Stimulated activated CD8-positive, alpha-beta memory T cell treated with anti-CD3 and anti-CD28 coated beads, Interleukin-15, amount 100 ng/mL, for 4 hours (primary cell): ENCODE measurements around the gene GARS1.
"Not testable (repeated sequence)": the region's sequence is repeated elsewhere in the genome, so short reads cannot be mapped to it uniquely, and the experiment has no call there.

ENCODE experiments used
- DNase-seq, 2 donors: peaks; one replicate each; pipeline ENCODE4 v3.0.0-alpha.2; 2020; ENCODE audit warnings: low read depth in 2 of 2

The GARS1 gene

GRCh38 chr7:30627026-30627425 lies 32.3 kb downstream of the GARS1 start:
- DNase-seq = no peak

GRCh38 chr7:30630986-30631385 lies 36.3 kb downstream of the GARS1 start:
- DNase-seq = no peak

- no peak for DNase-seq
These were observed 38.5 kb downstream of the GARS1 start for GRCh38 chr7:30633223-30633622.

GRCh38 chr7:30634193-30634626 lies 39.5 kb downstream of the GARS1 start:
- DNase-seq = no peak

GRCh38 chr7:30634634-30635201 lies 40.0 kb downstream of the GARS1 start:
- no peak for DNase-seq

GRCh38 chr7:30635798-30636197 lies 41.1 kb downstream of the GARS1 start:
- no peak for DNase-seq

- not testable (repeated sequence) for DNase-seq
These were observed 47.6 kb downstream of the GARS1 start for GRCh38 chr7:30642322-30642721.

GRCh38 chr7:30642789-30643188 lies 48.1 kb downstream of the GARS1 start:
- no peak for DNase-seq

- no peak for DNase-seq
These were observed 49.7 kb downstream of the GARS1 start for GRCh38 chr7:30644286-30644955.

- no peak for DNase-seq
These were observed 51.0 kb downstream of the GARS1 start for GRCh38 chr7:30645661-30646060.

- DNase-seq = no peak
These were observed 51.5 kb downstream of the GARS1 start for GRCh38 chr7:30646154-30646553.

GRCh38 chr7:30647589-30648364 lies 53.1 kb downstream of the GARS1 start:
- DNase-seq = no peak

GRCh38 chr7:30648744-30649540 lies 54.3 kb downstream of the GARS1 start:
- DNase-seq = no peak

- no peak for DNase-seq
These were observed 55.2 kb downstream of the GARS1 start for GRCh38 chr7:30649717-30650420.

GRCh38 chr7:30650421-30650808 lies 55.7 kb downstream of the GARS1 start:
- no peak for DNase-seq

- DNase-seq = no peak
These were observed 57.5 kb downstream of the GARS1 start for GRCh38 chr7:30652132-30652531.

- DNase-seq = no peak
These were observed 58.3 kb downstream of the GARS1 start for GRCh38 chr7:30652698-30653641.

GRCh38 chr7:30654296-30655090 lies 59.8 kb downstream of the GARS1 start:
- DNase-seq = no peak
